PC-9 (cell line): ENCODE measurements around the gene ACTR1A.

Source experiments
- CTCF ChIP-seq: fragments of 200-600 bp; sonication (generic); conservative IDR thresholded peaks from 2 replicates; pipeline ENCODE4 v1.6.1; 2017; ENCODE audit warnings: mixed run types, antibody characterized with exemption, mild to moderate bottlenecking, moderate library complexity
- EZH2 ChIP-seq: fragments of 200-600 bp; sonication (generic); IDR thresholded peaks from 2 replicates; pipeline ENCODE4 v1.8.0; 2017; ENCODE audit warnings: antibody characterized with exemption, low read depth

- TF ChIP-seq CTCF, result no peak
- no peak for TF ChIP-seq EZH2
Measured at GRCh38 chr10:102479651-102480050, 22.9 kb downstream of the ACTR1A start.
